H1 (cell line): ENCODE results near the gene SOX10.

Experiments
- BRCA1 ChIP-seq: IDR thresholded peaks from 2 replicates; pipeline ENCODE4 v1.6.1; 2012; ENCODE audit warnings: low read depth, low read length, improper control_type of control experiment
- CREB1 ChIP-seq: IDR thresholded peaks from 2 replicates; pipeline ENCODE4 v1.6.1; 2012; ENCODE audit warnings: inconsistent platforms
- EP300 ChIP-seq, 2 experiments: IDR thresholded peaks; 1 replicate in 1 of 2; 2 replicates in 1 of 2; pipeline ENCODE4 v1.6.1; 2011 to 2012; ENCODE audit warnings: low read depth in 2 of 2, low read length in 2 of 2, mild to moderate bottlenecking in 2 of 2, borderline replicate concordance in 1 of 2, inconsistent platforms in 1 of 2, moderate library complexity in 1 of 2
- JUND ChIP-seq: IDR thresholded peaks from 2 replicates; pipeline ENCODE4 v1.6.1; 2011; ENCODE audit warnings: mild to moderate bottlenecking, improper control_type of control experiment, low read length
- KDM1A ChIP-seq: fragments of 200-600, 300-600 bp; sonication (generic); IDR thresholded peaks from 2 replicates; pipeline ENCODE4 v1.7.1; 2016; ENCODE audit warnings: mild to moderate bottlenecking, low read length, borderline replicate concordance
- RFX5 ChIP-seq: IDR thresholded peaks from 2 replicates; pipeline ENCODE4 v1.6.1; 2011; ENCODE audit warnings: low read depth, low read length, improper control_type of control experiment, borderline replicate concordance
- RXRA ChIP-seq: IDR thresholded peaks from 2 replicates; pipeline ENCODE4 v1.6.1; 2011; ENCODE audit warnings: low read depth, mild to moderate bottlenecking, low read length, moderate library complexity; ENCODE audit not compliant: insufficient read depth
- SIN3A ChIP-seq, 2 experiments: IDR thresholded peaks in 1 of 2; conservative IDR thresholded peaks in 1 of 2; 2 replicates each; pipeline ENCODE4 v1.6.1; 2011 to 2012; ENCODE audit warnings: low read length in 2 of 2, improper control_type of control experiment in 1 of 2, low read depth in 1 of 2, mild to moderate bottlenecking in 1 of 2
- SP1 ChIP-seq: IDR thresholded peaks from 2 replicates; pipeline ENCODE4 v1.6.1; 2011; ENCODE audit warnings: low read depth, low read length
- TF ChIP-seq, protein P1 (sequence below): IDR thresholded peaks from 2 replicates; pipeline ENCODE4 v1.6.1; 2011; ENCODE audit warnings: low read length, improper control_type of control experiment
- TF ChIP-seq, protein P2 (sequence below), 3 experiments: IDR thresholded peaks; 1 replicate in 2 of 3; 2 replicates in 1 of 3; pipeline versions ENCODE4 v1.5.1 to v1.6.1; 2011; ENCODE audit warnings: low read length in 3 of 3, mild to moderate bottlenecking in 3 of 3, inconsistent platforms in 2 of 3, low read depth in 1 of 3, moderate library complexity in 1 of 3; ENCODE audit not compliant: insufficient read depth in 1 of 3; ENCODE audit errors: control extremely low read depth in 1 of 3

DNA sequence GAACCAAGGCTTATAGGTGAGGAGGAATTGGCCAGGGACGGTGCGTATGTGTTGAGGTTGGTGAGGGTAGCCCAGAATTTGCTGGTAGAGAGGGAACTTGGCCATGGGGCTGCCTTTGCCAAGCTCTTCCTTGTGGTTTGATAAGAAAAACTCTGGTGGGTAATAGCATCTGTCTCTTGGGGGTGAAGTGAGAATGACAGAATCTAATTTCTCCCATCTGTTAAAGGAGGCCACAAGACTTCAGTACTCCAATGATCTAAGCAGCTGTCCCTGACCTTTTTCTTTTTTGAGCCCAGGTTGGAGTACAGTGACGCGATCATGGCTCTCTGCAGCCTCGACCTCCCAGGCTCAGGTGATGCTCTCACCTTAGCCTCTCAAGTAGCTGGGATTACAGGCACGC is 36.9 kb upstream of the SOX10 start:
- TF ChIP-seq, protein P1, sequence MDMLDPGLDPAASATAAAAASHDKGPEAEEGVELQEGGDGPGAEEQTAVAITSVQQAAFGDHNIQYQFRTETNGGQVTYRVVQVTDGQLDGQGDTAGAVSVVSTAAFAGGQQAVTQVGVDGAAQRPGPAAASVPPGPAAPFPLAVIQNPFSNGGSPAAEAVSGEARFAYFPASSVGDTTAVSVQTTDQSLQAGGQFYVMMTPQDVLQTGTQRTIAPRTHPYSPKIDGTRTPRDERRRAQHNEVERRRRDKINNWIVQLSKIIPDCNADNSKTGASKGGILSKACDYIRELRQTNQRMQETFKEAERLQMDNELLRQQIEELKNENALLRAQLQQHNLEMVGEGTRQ, result no peak
- TF ChIP-seq, protein P2, sequence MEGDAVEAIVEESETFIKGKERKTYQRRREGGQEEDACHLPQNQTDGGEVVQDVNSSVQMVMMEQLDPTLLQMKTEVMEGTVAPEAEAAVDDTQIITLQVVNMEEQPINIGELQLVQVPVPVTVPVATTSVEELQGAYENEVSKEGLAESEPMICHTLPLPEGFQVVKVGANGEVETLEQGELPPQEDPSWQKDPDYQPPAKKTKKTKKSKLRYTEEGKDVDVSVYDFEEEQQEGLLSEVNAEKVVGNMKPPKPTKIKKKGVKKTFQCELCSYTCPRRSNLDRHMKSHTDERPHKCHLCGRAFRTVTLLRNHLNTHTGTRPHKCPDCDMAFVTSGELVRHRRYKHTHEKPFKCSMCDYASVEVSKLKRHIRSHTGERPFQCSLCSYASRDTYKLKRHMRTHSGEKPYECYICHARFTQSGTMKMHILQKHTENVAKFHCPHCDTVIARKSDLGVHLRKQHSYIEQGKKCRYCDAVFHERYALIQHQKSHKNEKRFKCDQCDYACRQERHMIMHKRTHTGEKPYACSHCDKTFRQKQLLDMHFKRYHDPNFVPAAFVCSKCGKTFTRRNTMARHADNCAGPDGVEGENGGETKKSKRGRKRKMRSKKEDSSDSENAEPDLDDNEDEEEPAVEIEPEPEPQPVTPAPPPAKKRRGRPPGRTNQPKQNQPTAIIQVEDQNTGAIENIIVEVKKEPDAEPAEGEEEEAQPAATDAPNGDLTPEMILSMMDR (IDR thresholded peaks at IDR 0.05; ENCODE audit: control extremely low read depth in 1 of 3, insufficient read depth in 1 of 3, low read depth in 1 of 3, low read length in 3 of 3), result no peak
- no peak for TF ChIP-seq BRCA1
- no peak for TF ChIP-seq RXRA
- no peak for TF ChIP-seq RFX5
- TF ChIP-seq EP300 (IDR thresholded peaks at IDR 0.05; ENCODE audit: borderline replicate concordance in 1 of 2, low read depth in 2 of 2, low read length in 2 of 2), result no peak
- TF ChIP-seq SIN3A (conservative IDR thresholded peaks at IDR 0.05 in 1 of 2, IDR thresholded peaks at IDR 0.05 in 1 of 2; ENCODE audit: low read depth in 1 of 2, low read length in 2 of 2), result no peak
- TF ChIP-seq KDM1A, result no peak
- TF ChIP-seq CREB1, result no peak
- no peak for TF ChIP-seq SP1
- no peak for TF ChIP-seq JUND
